Measurements from ENCODE around the gene COMP. TPM values are rescaled to one million over a fixed set of nuclear protein-coding genes. Genes with fewer than 3 reads are reported as not detected.

The COMP gene
- total RNA-seq, 4 donors from 2014 or later = 0.40 TPM; not detected in 3

Other genes starting within 250 kb of the COMP start
- 100 to 1,000 TPM; 231 to 333 (median 264) TPM for gene FKBP8, start 247.7 kb downstream of the COMP start, total RNA-seq
- gene KXD1, start 233.4 kb downstream of the COMP start, total RNA-seq = 100 to 1,000 TPM in 3 of 4 donors, 10 to 100 TPM in 1; 82.0 to 226 (median 142) TPM
- 100 to 1,000 TPM; 222 to 609 (median 308) TPM for gene UBA52, start 219.4 kb downstream of the COMP start, total RNA-seq
- 10 to 100 TPM; 68.1 to 76.3 (median 72.2) TPM for gene REX1BD, start 202.5 kb downstream of the COMP start, total RNA-seq
- gene CRLF1, start 184.5 kb downstream of the COMP start, total RNA-seq = 10 to 100 TPM in 3 of 4 donors, 1 to 10 TPM in 1; 4.0 to 28.9 (median 23.3) TPM
- 1 to 10 TPM in 2 of 4 donors, under 1 TPM in 1, not detected in 1; 0.70 to 2.0 (median 1.7) TPM for gene TMEM59L, start 178.4 kb downstream of the COMP start, total RNA-seq
- gene KLHL26, start 154.3 kb downstream of the COMP start, total RNA-seq = 10 to 100 TPM in 2 of 4 donors, 1 to 10 TPM in 2; 9.9 to 16.0 (median 10.9) TPM
- 10 to 100 TPM in 2 of 4 donors, 1 to 10 TPM in 2; 5.1 to 21.5 (median 9.4) TPM for gene CRTC1, start 107.6 kb downstream of the COMP start, total RNA-seq
- 100 to 1,000 TPM in 3 of 4 donors, 10 to 100 TPM in 1; 63.9 to 157 (median 127) TPM for gene UPF1, start 40.7 kb upstream of the COMP start, total RNA-seq
- not detected for gene CERS1, start 104.9 kb upstream of the COMP start, total RNA-seq
- gene COPE, start 128.1 kb upstream of the COMP start, total RNA-seq = 100 to 1,000 TPM; 205 to 257 (median 224) TPM
- gene DDX49, start 128.4 kb upstream of the COMP start, total RNA-seq = 10 to 100 TPM; 37.0 to 76.9 (median 47.1) TPM
- 10 to 100 TPM in 2 of 4 donors, 1 to 10 TPM in 1, under 1 TPM in 1; 0.88 to 33.0 (median 9.6) TPM for gene HOMER3, start 149.9 kb upstream of the COMP start, total RNA-seq
- 100 to 1,000 TPM in 1 of 4 donors, 10 to 100 TPM in 3; 32.9 to 157 (median 75.8) TPM for gene SUGP2, start 242.2 kb upstream of the COMP start, total RNA-seq
- 10 to 100 TPM; 18.2 to 26.3 (median 24.5) TPM for gene ARMC6, start 242.3 kb upstream of the COMP start, total RNA-seq

Data from Peyer's patch (tissue), 4 donors.